Endothelial cell of umbilical vein (primary cell): Measurements from ENCODE around the gene DHRS12. TPM values are rescaled to one million over a fixed set of nuclear protein-coding genes. Genes with fewer than 3 reads are reported as not detected.

Source experiments
- BruUV-seq: library from RNA; stranded (reverse); fragments of 400-500 nt; replicated peaks from 2 replicates; lab custom pipeline; 2021; lab: Mats Ljungman, UMichigan
- CTCF ChIA-PET: fragments of 300-600, 350-600 bp; sonication (Branson Sonifier 250); formaldehyde crosslinking; loops from one replicate; lab custom pipeline; 2021; ENCODE audit warnings: antibody characterized with exemption, inconsistent platforms; lab: Charles Lee
- POLR2A ChIA-PET: fragments of 300-600, 350-600 bp; sonication (Branson Sonifier 250); formaldehyde crosslinking; loops from one replicate; lab custom pipeline; 2021; ENCODE audit warnings: antibody characterized with exemption, inconsistent platforms; lab: Charles Lee
- DNase-seq: peaks from one replicate; pipeline ENCODE4 v3.0.0-alpha.2; 2011; ENCODE audit warnings: low read depth, low spot score
- FAIRE-seq: peaks from 2 replicates; lab custom pipeline; 2011; peaks lifted over from hg19 to GRCh38; lab: Jason Lieb, UNC
- H2AFZ ChIP-seq: 2 replicates; pipeline ENCODE4 v1.6.0; 2012; ENCODE audit warnings: low read depth, low read length, control low read depth, inconsistent platforms
- H3K27ac ChIP-seq: 2 replicates; pipeline ENCODE4 v1.5.1; 2011; ENCODE audit warnings: low read depth, mild to moderate bottlenecking, control low read depth, low read length, moderate library complexity; ENCODE audit not compliant: insufficient read depth
- H3K27me3 ChIP-seq, 2 experiments: 2 replicates each; pipeline versions ENCODE4 v1.6.0 to v1.6.1; 2011; ENCODE audit warnings: low read length in 2 of 2, mixed read lengths in 1 of 2; ENCODE audit not compliant: control insufficient read depth in 2 of 2, insufficient read depth in 2 of 2
- H3K36me3 ChIP-seq, 2 experiments: 2 replicates in 1 of 2; 3 replicates in 1 of 2; pipeline ENCODE4 v1.5.1; 2011; ENCODE audit warnings: low read length in 2 of 2, mild to moderate bottlenecking in 1 of 2, moderate library complexity in 1 of 2; ENCODE audit not compliant: control insufficient read depth in 2 of 2, insufficient read depth in 2 of 2; ENCODE audit errors: extremely low read depth in 1 of 2
- H3K4me1 ChIP-seq: 3 replicates; pipeline ENCODE4 v1.5.1; 2011; ENCODE audit warnings: mild to moderate bottlenecking, low read length; ENCODE audit not compliant: control insufficient read depth, insufficient read depth; ENCODE audit errors: extremely low read depth
- H3K4me2 ChIP-seq: 2 replicates; pipeline ENCODE4 v1.6.1; 2011; ENCODE audit warnings: low read length, control low read depth, mixed read lengths; ENCODE audit not compliant: insufficient read depth
- H3K4me3 ChIP-seq, 3 experiments: fragments of 200-600 bp in 1 of 3; sonication (generic), shearing (Covaris generic) in 1 of 3; replicated peaks in 1 of 3; 2 replicates each; pipeline ENCODE4 v1.5.1; 2011 to 2016; ENCODE audit warnings: control low read depth in 3 of 3, low read length in 3 of 3, mild to moderate bottlenecking in 2 of 3, inconsistent platforms in 1 of 3, low read depth in 1 of 3, moderate library complexity in 1 of 3; ENCODE audit not compliant: insufficient read depth in 1 of 3
- H3K79me2 ChIP-seq: 2 replicates; pipeline ENCODE4 v1.6.0; 2012; ENCODE audit warnings: low read length, inconsistent platforms; ENCODE audit not compliant: control insufficient read depth, insufficient read depth
- H3K9ac ChIP-seq: replicated peaks from 2 replicates; pipeline ENCODE3; 2011; ENCODE audit warnings: low read length, control low read depth; ENCODE audit not compliant: insufficient read depth; ENCODE audit errors: extremely low read depth
- H3K9me1 ChIP-seq: replicated peaks from 3 replicates; pipeline ENCODE4 v1.6.0; 2011; ENCODE audit warnings: mild to moderate bottlenecking, low read length; ENCODE audit not compliant: control insufficient read depth, insufficient read depth; ENCODE audit errors: extremely low read depth
- H3K9me3 ChIP-seq: replicated peaks from 2 replicates; pipeline ENCODE4 v1.5.1; 2012; ENCODE audit warnings: low read length, inconsistent platforms; ENCODE audit not compliant: control insufficient read depth, insufficient read depth
- H4K20me1 ChIP-seq: replicated peaks from 2 replicates; pipeline ENCODE3; 2011; ENCODE audit warnings: mild to moderate bottlenecking, low read length; ENCODE audit not compliant: control insufficient read depth, insufficient read depth; ENCODE audit errors: extremely low read depth
- CTCF ChIP-seq, 2 donors: IDR thresholded peaks; 1 replicate in 1 of 2; 2 replicates in 1 of 2; pipeline ENCODE4 v1.5.1; 2011; ENCODE audit warnings: low read length in 2 of 2, mild to moderate bottlenecking in 2 of 2, moderate library complexity in 2 of 2, control low read depth in 1 of 2, inconsistent platforms in 1 of 2, low read depth in 1 of 2; ENCODE audit not compliant: insufficient read depth in 1 of 2; ENCODE audit errors: extremely low read depth in 1 of 2
- EZH2 ChIP-seq: IDR thresholded peaks from 2 replicates; pipeline ENCODE4 v1.6.1; 2012; ENCODE audit warnings: borderline replicate concordance, low read depth, mild to moderate bottlenecking, moderate library complexity, low read length, inconsistent platforms; ENCODE audit not compliant: severe bottlenecking
- FOS ChIP-seq: IDR thresholded peaks from 2 replicates; pipeline ENCODE4 v1.6.1; 2011; ENCODE audit warnings: mild to moderate bottlenecking, low read length, moderate library complexity, borderline replicate concordance; ENCODE audit not compliant: insufficient read depth
- GATA2 ChIP-seq: IDR thresholded peaks from 2 replicates; pipeline ENCODE4 v1.7.0; 2011; ENCODE audit warnings: low read depth, mild to moderate bottlenecking, moderate library complexity, mixed read lengths, low read length; ENCODE audit not compliant: insufficient read length, insufficient read depth
- JUN ChIP-seq: IDR thresholded peaks from 2 replicates; pipeline ENCODE4 v1.6.1; 2011; ENCODE audit warnings: borderline replicate concordance, low read depth; ENCODE audit not compliant: insufficient read length, insufficient read depth
- MAX ChIP-seq: IDR thresholded peaks from 2 replicates; pipeline ENCODE4 v1.6.1; 2011; ENCODE audit not compliant: insufficient read depth, insufficient read length
- MYC ChIP-seq: IDR thresholded peaks from one replicate; pipeline ENCODE4 v1.6.1; 2011; ENCODE audit warnings: mild to moderate bottlenecking, low read depth, low read length
- POLR2A ChIP-seq: IDR thresholded peaks from 2 replicates; pipeline ENCODE4 v1.6.1; 2012; ENCODE audit warnings: low read depth, mild to moderate bottlenecking, control low read depth, low read length
- POLR2AphosphoS5 ChIP-seq: IDR thresholded peaks from 2 replicates; pipeline ENCODE4 v1.6.1; 2012; ENCODE audit warnings: low read depth, mild to moderate bottlenecking, control low read depth, low read length, moderate library complexity; ENCODE audit not compliant: insufficient read depth
- dilution Hi-C: fragments of 300-500 bp; cut with MboI; formaldehyde crosslinking; loops from one replicate; pipeline ENCODE4 v1.15.0; 2019; ENCODE audit warnings: low sequenced_read_pairs; ENCODE audit not compliant: extremely low pct_ligation_motif_present
- intact Hi-C: fragments of 100-400 bp; cut with micrococcal nuclease; formaldehyde crosslinking; loops from one replicate; pipeline ENCODE4 v1.10.0; 2022
- polyA plus RNA-seq, 4 experiments: library from polyadenylated mRNA; depleted of rRNA in 3 of 4; stranded (reverse) in 3 of 4; unstranded in 1 of 4; fragments of >200 nt; gene quantifications; 2 replicates each; pipeline versions ENCODE4 v1.2.1 to v1.2.3, GENCODE V29; 2011 to 2012; ENCODE audit warnings: missing spikeins in 1 of 4
- total RNA-seq: library from RNA; stranded (reverse); gene quantifications from 2 replicates; pipeline ENCODE4 v1.2.3, GENCODE V29; 2021

The DHRS12 gene
- total and polyA plus RNA-seq, 2 donors (not counting 3 experiments of a cell fraction or from before 2014, with no cell fraction given) = 8.9 to 9.1 TPM

GRCh38 chr13:51833980-51834379 lies 30.0 kb upstream of the DHRS12 start:
- Histone ChIP-seq H3K9me1 (no peaks in the 10 kb centered on the region), H3K27ac (no peak overlapping the region), H3K4me3 (no peak overlapping the region), H3K79me2 (no peaks in the 10 kb centered on the region), H3K4me1 (no peaks in the 10 kb centered on the region), H3K4me2 (no peak overlapping the region), H3K9me3 (no peaks in the 10 kb centered on the region), H3K9ac (no peak overlapping the region), H3K36me3 (no peaks in the 10 kb centered on the region), H3K27me3 (peaks cover 0 to 6% of the 10 kb centered on the region in 2 experiments), H4K20me1 (no peaks in the 10 kb centered on the region), H2AFZ (no peak overlapping the region)
- dilution Hi-C loops = no loop called here
- TF ChIP-seq EZH2 (no peak), MYC (no peak), FOS (no peak), POLR2A (no peak), JUN (no peak), CTCF (IDR thresholded peaks at IDR 0.05; ENCODE audit: extremely low read depth in 1 of 2, insufficient read depth in 1 of 2, low read depth in 1 of 2, low read length in 2 of 2) (no peak), POLR2AphosphoS5 (no peak), MAX (no peak), GATA2 (no peak)
- BruUV-seq = no TSS peak
- no peak for FAIRE-seq
- DNase-seq = no peak
- ChIA-PET CTCF (interaction anchor here (1.3 to 3.7 kb wide), 4 partner anchors 8 to 399 kb away, joined by 4 to 15 read pairs (median 7); partner anchors contain the start of gene TMEM272), POLR2A (no interaction called here)
- intact Hi-C loops = no loop called here
